Inflammatory macrophage treated with lipopolysaccharide for 1 hour (primary cell): ENCODE measurements around the gene COL15A1.
A peak's percentile ranks its signal among the peaks of the same experiment; 100 is the strongest.
"Not testable (repeated sequence)": the region's sequence is repeated elsewhere in the genome, so short reads cannot be mapped to it uniquely, and the experiment has no call there.

ENCODE experiments used
- DNase-seq, 2 donors: peaks; one replicate each; pipeline ENCODE4 v3.0.0-alpha.2; 2020 to 2022

The COL15A1 gene

GRCh38 chr9:98995971-98996504 lies 52.3 kb downstream of the COL15A1 start:
- no peak for DNase-seq

GRCh38 chr9:98997604-98998003 lies 53.9 kb downstream of the COL15A1 start:
- DNase-seq, result no peak

GRCh38 chr9:98998441-98999151 lies 54.9 kb downstream of the COL15A1 start:
- peak; percentile 47 to 78 for DNase-seq

- DNase-seq, result no peak
Observed at GRCh38 chr9:98999152-98999525, 55.4 kb downstream of the COL15A1 start.

GRCh38 chr9:99000476-99001395 lies 57.0 kb downstream of the COL15A1 start:
- DNase-seq, result peak; percentile 87 to 88

GRCh38 chr9:99001892-99002291 lies 58.2 kb downstream of the COL15A1 start:
- DNase-seq, result no peak

- no peak for DNase-seq
Observed at GRCh38 chr9:99002706-99003105, 59.0 kb downstream of the COL15A1 start.

GRCh38 chr9:99003308-99003707 lies 59.6 kb downstream of the COL15A1 start:
- no peak for DNase-seq

GRCh38 chr9:99004115-99004514 lies 60.4 kb downstream of the COL15A1 start:
- DNase-seq, result no peak

- no peak for DNase-seq
Observed at GRCh38 chr9:99004717-99005460, 61.2 kb downstream of the COL15A1 start.

GRCh38 chr9:99005651-99006050 lies 61.9 kb downstream of the COL15A1 start:
- no peak for DNase-seq

GRCh38 chr9:99006511-99006910 lies 62.8 kb downstream of the COL15A1 start:
- peak; percentile 21 to 45 for DNase-seq

- no peak for DNase-seq
Observed at GRCh38 chr9:99006979-99007378, 63.3 kb downstream of the COL15A1 start.

- no peak for DNase-seq
Observed at GRCh38 chr9:99008203-99008602, 64.5 kb downstream of the COL15A1 start.

GRCh38 chr9:99010393-99010792 lies 66.7 kb downstream of the COL15A1 start:
- DNase-seq, result not testable (repeated sequence)

GRCh38 chr9:99011161-99011709 lies 67.5 kb downstream of the COL15A1 start:
- DNase-seq, result no peak

- DNase-seq, result peak; percentile 6 to 48
Observed at GRCh38 chr9:99012957-99013512, 69.3 kb downstream of the COL15A1 start.

- no peak for DNase-seq
Observed at GRCh38 chr9:99013550-99013949, 69.8 kb downstream of the COL15A1 start.

- no peak for DNase-seq
Observed at GRCh38 chr9:99015448-99015847, 71.7 kb downstream of the COL15A1 start.

- DNase-seq, result no peak
Observed at GRCh38 chr9:99015890-99016289, 72.2 kb downstream of the COL15A1 start.

- DNase-seq, result no peak
Observed at GRCh38 chr9:99016681-99017387, 73.1 kb downstream of the COL15A1 start.

GRCh38 chr9:99018653-99019052 lies 74.9 kb downstream of the COL15A1 start:
- DNase-seq, result no peak
